Peyer's patch (tissue), 4 donors: ENCODE results near the gene RHOU.

Source experiments
- CTCF ChIP-seq, 6 experiments: fragments of 450-650 bp in 4 of 6; fragments of 200-600 bp in 2 of 6; sonication (generic) in 1 of 6; IDR thresholded peaks; one replicate each; pipeline ENCODE4 v1.5.1; 2017 to 2019; ENCODE audit warnings: antibody characterized with exemption in 6 of 6, mild to moderate bottlenecking in 3 of 6, moderate library complexity in 1 of 6
- POLR2A ChIP-seq, 2 donors: fragments of 450-650 bp; IDR thresholded peaks; one replicate each; pipeline ENCODE4 v1.5.1; 2017; ENCODE audit warnings: antibody characterized with exemption in 2 of 2, mild to moderate bottlenecking in 2 of 2, moderate library complexity in 2 of 2

GRCh38 chr1:228702433-228702832 lies 32.8 kb upstream of the RHOU start:
- TF ChIP-seq CTCF (IDR thresholded peaks at IDR 0.05) (no peak), POLR2A (IDR thresholded peaks at IDR 0.05) (no peak)
